SK-N-SH (cell line): ENCODE data around the gene MUC5AC. TPM values are rescaled to one million over a fixed set of nuclear protein-coding genes. Genes with fewer than 3 reads are reported as not detected.

ENCODE experiments used
- CTCF ChIA-PET: fragments of 300-600, 350-600 bp; formaldehyde crosslinking; extraction: SDS; loops from one replicate; lab custom pipeline; 2021; lab: Yijun Ruan, JAX
- POLR2A ChIA-PET: fragments of 350-600 bp; sonication (Branson Sonifier 250); formaldehyde crosslinking; extraction: SDS; loops from one replicate; lab custom pipeline; 2020; ENCODE audit warnings: antibody characterized with exemption, inconsistent platforms; lab: Yijun Ruan, JAX
- DNase-seq: peaks from one replicate; pipeline ENCODE4 v3.0.0; 2012
- H2AFZ ChIP-seq: fragments of 200-600 bp; sonication (generic); 2 replicates; pipeline ENCODE4 v1.8.1; 2016; ENCODE audit warnings: antibody characterized with exemption, mild to moderate bottlenecking, low read depth
- H3F3A ChIP-seq: fragments of 200-600 bp; sonication (generic); replicated peaks from 2 replicates; pipeline ENCODE3; 2016; ENCODE audit warnings: antibody characterized with exemption, mild to moderate bottlenecking; ENCODE audit not compliant: insufficient read depth
- H3K27ac ChIP-seq, 2 experiments: fragments of 200-500 bp in 1 of 2; fragments of 200-600 bp in 1 of 2; sonication (Bioruptor generic) in 1 of 2; sonication (generic), shearing (Covaris generic) in 1 of 2; 2 replicates each; pipeline versions ENCODE4 v1.5.1 to v1.6.1; 2014 to 2016; ENCODE audit warnings: low read depth in 2 of 2, inconsistent platforms in 1 of 2, low read length in 1 of 2, mild to moderate bottlenecking in 1 of 2, mixed read lengths in 1 of 2
- H3K27me3 ChIP-seq: fragments of 200-600 bp; sonication (generic), shearing (Covaris generic); 2 replicates; pipeline ENCODE4 v1.6.1; 2016; ENCODE audit warnings: mixed run types; ENCODE audit not compliant: insufficient read depth
- H3K36me3 ChIP-seq, 2 experiments: fragments of 200-500 bp in 1 of 2; fragments of 200-600 bp in 1 of 2; sonication (Bioruptor generic) in 1 of 2; sonication (generic) in 1 of 2; replicated peaks in 1 of 2; 2 replicates each; pipeline versions ENCODE3 to v1.5.1; 2014 to 2016; ENCODE audit warnings: low read length in 1 of 2, mild to moderate bottlenecking in 1 of 2; ENCODE audit not compliant: insufficient read depth in 2 of 2, control insufficient read depth in 1 of 2
- H3K4me1 ChIP-seq, 2 experiments: fragments of 200-500 bp in 1 of 2; fragments of 200-600 bp in 1 of 2; sonication (Bioruptor generic) in 1 of 2; sonication (generic), shearing (Covaris generic) in 1 of 2; 2 replicates each; pipeline versions ENCODE4 v1.5.1 to v1.6.1; 2014 to 2016; ENCODE audit warnings: low read depth in 1 of 2, low read length in 1 of 2, mixed run types in 1 of 2; ENCODE audit not compliant: insufficient read depth in 2 of 2, control insufficient read depth in 1 of 2
- H3K4me2 ChIP-seq: fragments of 200-600 bp; sonication (generic), shearing (Covaris generic); 2 replicates; pipeline ENCODE4 v1.6.1; 2017; ENCODE audit warnings: mixed run types
- H3K4me3 ChIP-seq, 2 experiments: fragments of 200-500 bp in 1 of 2; fragments of 200-600 bp in 1 of 2; sonication (Bioruptor generic) in 1 of 2; sonication (generic), shearing (Covaris generic) in 1 of 2; 2 replicates each; pipeline versions ENCODE4 v1.5.1 to v1.8.1; 2014 to 2016; ENCODE audit warnings: low read depth in 2 of 2, inconsistent platforms in 1 of 2, low read length in 1 of 2, mild to moderate bottlenecking in 1 of 2, mixed read lengths in 1 of 2, moderate library complexity in 1 of 2
- H3K79me2 ChIP-seq: fragments of 200-600 bp; sonication (generic); 2 replicates; pipeline ENCODE4 v1.8.1; 2017; ENCODE audit warnings: mild to moderate bottlenecking; ENCODE audit not compliant: insufficient read depth
- H3K9ac ChIP-seq: fragments of 200-600 bp; sonication (generic); 2 replicates; pipeline ENCODE4 v1.6.1; 2017; ENCODE audit warnings: mixed run types
- H3K9me2 ChIP-seq: fragments of 200-600 bp; sonication (generic); 2 replicates; pipeline ENCODE4 v1.6.1; 2017; ENCODE audit warnings: mixed run types
- H3K9me3 ChIP-seq: fragments of 200-600 bp; sonication (generic); 2 replicates; pipeline ENCODE4 v1.6.1; 2017; ENCODE audit warnings: mixed run types, mild to moderate bottlenecking, moderate library complexity
- H4K20me1 ChIP-seq: fragments of 200-600 bp; sonication (generic); 2 replicates; pipeline ENCODE4 v1.6.1; 2017; ENCODE audit warnings: mild to moderate bottlenecking, mixed run types; ENCODE audit not compliant: insufficient read depth
- CTCF ChIP-seq: fragments of 200-600 bp; sonication (generic); IDR thresholded peaks from 2 replicates; pipeline ENCODE4 v1.6.1; 2017; ENCODE audit warnings: antibody characterized with exemption, mild to moderate bottlenecking, moderate library complexity
- ELF1 ChIP-seq: IDR thresholded peaks from 2 replicates; pipeline ENCODE4 v1.4.0; 2012
- FOXM1 ChIP-seq: IDR thresholded peaks from 2 replicates; pipeline ENCODE4 v1.4.0; 2012; ENCODE audit warnings: low read depth, mild to moderate bottlenecking
- GATA2 ChIP-seq: sonication (generic); formaldehyde crosslinking; IDR thresholded peaks from 2 replicates; pipeline ENCODE4 v1.5.0; 2020; ENCODE audit warnings: mild to moderate bottlenecking, missing genetic modification reagents
- IRF3 ChIP-seq: fragments of 150-350 bp; IDR thresholded peaks from 2 replicates; pipeline ENCODE4 v1.6.1; 2016; ENCODE audit warnings: mild to moderate bottlenecking, low read depth, low read length
- MXI1 ChIP-seq: IDR thresholded peaks from 2 replicates; pipeline ENCODE4 v1.6.1; 2012; ENCODE audit warnings: mild to moderate bottlenecking, low read depth, low read length, improper control_type of control experiment
- NRF1 ChIP-seq: IDR thresholded peaks from 2 replicates; pipeline ENCODE4 v1.6.1; 2012; ENCODE audit warnings: low read depth, mild to moderate bottlenecking, low read length
- RCOR1 ChIP-seq: fragments of 150-350 bp; IDR thresholded peaks from 2 replicates; pipeline ENCODE4 v1.6.1; 2017; ENCODE audit warnings: antibody characterized with exemption, low read length
- REST ChIP-seq: IDR thresholded peaks from 2 replicates; pipeline ENCODE4 v1.6.1; 2012; ENCODE audit warnings: mild to moderate bottlenecking, low read depth, low read length, moderate library complexity
- RFX5 ChIP-seq: IDR thresholded peaks from 2 replicates; pipeline ENCODE4 v1.6.1; 2012; ENCODE audit warnings: mild to moderate bottlenecking, improper control_type of control experiment, low read length
- RXRA ChIP-seq: IDR thresholded peaks from 2 replicates; pipeline ENCODE4 v1.4.0; 2012; ENCODE audit warnings: low read depth, mild to moderate bottlenecking, borderline replicate concordance
- SIN3A ChIP-seq: IDR thresholded peaks from 2 replicates; pipeline ENCODE4 v1.6.1; 2012; ENCODE audit warnings: low read depth, mild to moderate bottlenecking, low read length, moderate library complexity, borderline replicate concordance
- TAF1 ChIP-seq: IDR thresholded peaks from 2 replicates; pipeline ENCODE4 v1.6.1; 2012; ENCODE audit warnings: low read depth, mild to moderate bottlenecking, low read length, moderate library complexity, borderline replicate concordance
- TCF12 ChIP-seq: IDR thresholded peaks from 2 replicates; pipeline ENCODE4 v1.4.0; 2012
- TEAD4 ChIP-seq: IDR thresholded peaks from 2 replicates; pipeline ENCODE4 v1.4.0; 2012; ENCODE audit warnings: mild to moderate bottlenecking, borderline replicate concordance; ENCODE audit not compliant: insufficient read depth
- USF1 ChIP-seq: IDR thresholded peaks from 2 replicates; pipeline ENCODE4 v1.4.0; 2012; ENCODE audit warnings: low read depth, borderline replicate concordance
- YY1 ChIP-seq: IDR thresholded peaks from 2 replicates; pipeline ENCODE4 v1.4.0; 2012; ENCODE audit warnings: low read depth, mild to moderate bottlenecking
- WGBS: methylation state at CpG from one replicate; pipeline ENCODE4 v1.1.6; 2017; ENCODE audit warnings: low lambda C conversion rate; 5-methylcytosine and 5-hydroxymethylcytosine counted together
- polyA plus RNA-seq, 3 experiments: library from polyadenylated mRNA; depleted of rRNA; stranded (reverse); fragments of >200 nt; gene quantifications; 2 replicates each; pipeline ENCODE4 v1.2.3, GENCODE V29; 2012

Gene MUC5AC
- polyA plus RNA-seq, 1 of the 3 experiments (the other 2 are of a cell fraction): not detected

GRCh38 chr11:1116666-1117390, 40.9 kb upstream of the MUC5AC start:
- no peak for DNase-seq
- Histone ChIP-seq H4K20me1 (no peaks in the 10 kb centered on the region), H3K4me2 (no peak overlapping the region), H3K27me3 (no peaks in the 10 kb centered on the region), H3K9me2 (no peaks in the 10 kb centered on the region), H3F3A (no peaks in the 10 kb centered on the region), H3K9ac (no peak overlapping the region), H3K36me3 (no peaks in the 10 kb centered on the region), H2AFZ (no peak overlapping the region), H3K27ac (no peak overlapping the region), H3K9me3 (no peaks in the 10 kb centered on the region), H3K79me2 (no peaks in the 10 kb centered on the region), H3K4me3 (no peak overlapping the region), H3K4me1 (no peaks in the 10 kb centered on the region)
- POLR2A ChIA-PET: no interaction called here
- TF ChIP-seq CTCF (no peak), ELF1 (no peak), YY1 (no peak), FOXM1 (no peak), TCF12 (no peak), USF1 (no peak), RXRA (no peak), SIN3A (no peak), MXI1 (no peak), GATA2 (CRISPR knock-in tag) (no peak), TEAD4 (no peak), RFX5 (no peak), RCOR1 (no peak), REST (no peak), IRF3 (no peak), TAF1 (no peak), NRF1 (no peak)
- CTCF ChIA-PET: interaction anchor here (0.7 kb wide), 1 partner anchor 58 kb away, joined by 3 read pairs; no protein-coding TSS in a partner anchor
- WGBS: 58% methylated on average over 22 of the region's 23 CpGs
